ENCODE results near the gene ZHX3. TPM values are rescaled to one million over a fixed set of nuclear protein-coding genes. Genes with fewer than 3 reads are reported as not detected.

ZHX3 gene
- total and polyA plus RNA-seq, 2 donors from 2014 or later, result 24.7 to 153 TPM

- FAIRE-seq (no peak), DNase-seq (no peak)
- TF ChIP-seq CTCF (IDR thresholded peaks at IDR 0.05; ENCODE audit: borderline replicate concordance, extremely low read depth, insufficient read depth), result no peak
- Histone ChIP-seq H3K36me3 (ENCODE audit: control insufficient read depth in 2 of 3, insufficient read depth in 3 of 3, low read length in 3 of 3) (no peaks in the 10 kb centered on the region), H3K9me3 (ENCODE audit: control insufficient read depth in 2 of 3, insufficient read depth in 1 of 3, low read length in 3 of 3) (peaks cover 0 to 6% (median 3%) of the 10 kb centered on the region in 3 donors), H3K9ac (ENCODE audit: low read length in 3 of 3) (no peak overlapping the region), H3K27me3 (ENCODE audit: control insufficient read depth, insufficient read depth, low read length) (no peaks in the 10 kb centered on the region), H3K27ac (ENCODE audit: low read depth in 2 of 2, low read length in 2 of 2) (no peak overlapping the region), H3K4me3 (ENCODE audit: low read length in 3 of 3) (no peak overlapping the region), H3K4me1 (ENCODE audit: control insufficient read depth in 2 of 3, insufficient read depth in 2 of 3, low read depth in 1 of 3, low read length in 3 of 3) (peaks cover 0 to 12% (median 6%) of the 10 kb centered on the region in 3 donors)
- intact Hi-C loops (cut with DNase I), result no loop called here
Measured at GRCh38 chr20:41286240-41286851, 31.2 kb downstream of the ZHX3 start.

GRCh38 chr20:41279546-41280225 is 37.8 kb downstream of the ZHX3 start:
- no peaks in the 10 kb centered on the region for H3K27me3 ChIP-seq (ENCODE audit: control insufficient read depth, insufficient read depth, low read length)

GRCh38 chr20:41278936-41279335 is 38.6 kb downstream of the ZHX3 start:
- Histone ChIP-seq H3K9ac (ENCODE audit: low read length in 3 of 3) (no peak overlapping the region), H3K4me1 (ENCODE audit: control insufficient read depth in 2 of 3, insufficient read depth in 2 of 3, low read depth in 1 of 3, low read length in 3 of 3) (peaks cover 0 to 8% (median 4%) of the 10 kb centered on the region in 3 donors), H3K36me3 (ENCODE audit: control insufficient read depth in 2 of 3, insufficient read depth in 3 of 3, low read length in 3 of 3) (no peaks in the 10 kb centered on the region), H3K9me3 (ENCODE audit: control insufficient read depth in 2 of 3, insufficient read depth in 1 of 3, low read length in 3 of 3) (no peaks in the 10 kb centered on the region), H3K4me3 (ENCODE audit: low read length in 3 of 3) (no peak overlapping the region), H3K27me3 (ENCODE audit: control insufficient read depth, insufficient read depth, low read length) (no peaks in the 10 kb centered on the region), H3K27ac (ENCODE audit: low read depth in 2 of 2, low read length in 2 of 2) (no peak overlapping the region)
- TF ChIP-seq CTCF (IDR thresholded peaks at IDR 0.05; ENCODE audit: borderline replicate concordance, extremely low read depth, insufficient read depth), result no peak
- DNase-seq (no peak), FAIRE-seq (no peak)
- intact Hi-C loops (cut with DNase I), result no loop called here

More at GRCh38 chr20:41279546-41280225, 37.8 kb downstream of the ZHX3 start:
- H3K4me1 ChIP-seq (ENCODE audit: control insufficient read depth in 2 of 3, insufficient read depth in 2 of 3, low read depth in 1 of 3, low read length in 3 of 3), result peaks cover 0 to 8% (median under 1%) of the 10 kb centered on the region in 3 donors
- FAIRE-seq (no peak), DNase-seq (no peak)
- peak overlapping the region in 1 of 3 donors; percentile 1 for H3K9ac ChIP-seq (ENCODE audit: low read length in 3 of 3)
- peak overlapping the region; percentile 5 for H3K27ac ChIP-seq (ENCODE audit: low read depth in 2 of 2, low read length in 2 of 2)
- no peak for TF ChIP-seq CTCF (IDR thresholded peaks at IDR 0.05; ENCODE audit: borderline replicate concordance, extremely low read depth, insufficient read depth)
- intact Hi-C loops (cut with DNase I), result no loop called here
- no peaks in the 10 kb centered on the region for H3K36me3 ChIP-seq (ENCODE audit: control insufficient read depth in 2 of 3, insufficient read depth in 3 of 3, low read length in 3 of 3)
- no peaks in the 10 kb centered on the region for H3K9me3 ChIP-seq (ENCODE audit: control insufficient read depth in 2 of 3, insufficient read depth in 1 of 3, low read length in 3 of 3)
- H3K4me3 ChIP-seq (ENCODE audit: low read length in 3 of 3), result no peak overlapping the region

Measured in kidney (tissue), 14 donors.